Peyer's patch (tissue), 4 donors: ENCODE results near the gene GTPBP1.

ENCODE experiments used
- CTCF ChIP-seq, 6 experiments: fragments of 450-650 bp in 4 of 6; fragments of 200-600 bp in 2 of 6; sonication (generic) in 1 of 6; IDR thresholded peaks; one replicate each; pipeline ENCODE4 v1.5.1; 2017 to 2019; ENCODE audit warnings: antibody characterized with exemption in 6 of 6, mild to moderate bottlenecking in 3 of 6, moderate library complexity in 1 of 6
- POLR2A ChIP-seq, 2 donors: fragments of 450-650 bp; IDR thresholded peaks; one replicate each; pipeline ENCODE4 v1.5.1; 2017; ENCODE audit warnings: antibody characterized with exemption in 2 of 2, mild to moderate bottlenecking in 2 of 2, moderate library complexity in 2 of 2

GRCh38 chr22:38741576-38741975 is 35.8 kb downstream of the GTPBP1 start:
- TF ChIP-seq CTCF (IDR thresholded peaks at IDR 0.05) = no peak
- TF ChIP-seq POLR2A (IDR thresholded peaks at IDR 0.05) = no peak
